ENCODE data around the gene PSMD9. TPM values are rescaled to one million over a fixed set of nuclear protein-coding genes. Genes with fewer than 3 reads are reported as not detected.
A peak's percentile ranks its signal among the peaks of the same experiment; 100 is the strongest.
"Not testable (repeated sequence)": the region's sequence is repeated elsewhere in the genome, so short reads cannot be mapped to it uniquely, and the experiment has no call there.

The PSMD9 gene
- total RNA-seq, 1 experiment from 2014 or later, result 61.2 TPM

- H3K27me3 ChIP-seq (ENCODE audit: control insufficient read depth, insufficient read depth, low read length), result no peaks in the 10 kb centered on the region
- no peak overlapping the region for H3K4me3 ChIP-seq (ENCODE audit: insufficient read depth, low read depth, low read length)
- no peak for DNase-seq
- H3K36me3 ChIP-seq (replicated peaks; ENCODE audit: control insufficient read depth, insufficient read depth, low read length), result no peaks in the 10 kb centered on the region
These were observed 36.7 kb downstream of the PSMD9 start for GRCh38 chr12:121925358-121925695.

- H3K4me3 ChIP-seq (ENCODE audit: insufficient read depth, low read depth, low read length), result no peak overlapping the region
- no peaks in the 10 kb centered on the region for H3K36me3 ChIP-seq (replicated peaks; ENCODE audit: control insufficient read depth, insufficient read depth, low read length)
- H3K27me3 ChIP-seq (ENCODE audit: control insufficient read depth, insufficient read depth, low read length), result no peaks in the 10 kb centered on the region
- DNase-seq, result no peak
These were observed 38.5 kb downstream of the PSMD9 start for GRCh38 chr12:121926874-121927706.

GRCh38 chr12:121927813-121928212 is 39.2 kb downstream of the PSMD9 start:
- DNase-seq, result no peak
- Histone ChIP-seq H3K27me3 (ENCODE audit: control insufficient read depth, insufficient read depth, low read length) (no peaks in the 10 kb centered on the region), H3K4me3 (ENCODE audit: insufficient read depth, low read depth, low read length) (no peak overlapping the region), H3K36me3 (replicated peaks; ENCODE audit: control insufficient read depth, insufficient read depth, low read length) (no peaks in the 10 kb centered on the region)

DNA sequence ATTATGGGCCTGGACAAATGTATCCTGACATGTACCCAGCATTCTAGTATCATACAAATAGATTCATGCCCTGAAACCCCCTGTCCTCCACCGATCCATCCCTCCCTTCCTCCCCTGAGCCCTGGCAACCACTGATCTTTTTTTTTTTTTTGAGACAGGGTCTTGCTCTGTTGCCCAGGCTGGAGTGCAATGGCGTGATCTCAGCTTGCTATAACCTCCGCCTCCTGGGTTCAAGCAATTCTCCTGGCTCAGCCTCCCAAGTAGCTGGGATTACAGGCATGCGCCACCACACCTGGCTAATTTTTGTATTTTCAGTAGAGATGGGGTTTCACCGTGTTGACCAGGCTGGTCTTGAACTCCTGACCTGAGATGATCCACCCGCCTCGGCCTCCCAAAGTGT is 41.0 kb downstream of the PSMD9 start:
- DNase-seq; H3K27me3 ChIP-seq (ENCODE audit: control insufficient read depth, insufficient read depth, low read length); H3K4me3 ChIP-seq (ENCODE audit: insufficient read depth, low read depth, low read length); H3K36me3 ChIP-seq (replicated peaks; ENCODE audit: control insufficient read depth, insufficient read depth, low read length): not testable (repeated sequence)

DNA sequence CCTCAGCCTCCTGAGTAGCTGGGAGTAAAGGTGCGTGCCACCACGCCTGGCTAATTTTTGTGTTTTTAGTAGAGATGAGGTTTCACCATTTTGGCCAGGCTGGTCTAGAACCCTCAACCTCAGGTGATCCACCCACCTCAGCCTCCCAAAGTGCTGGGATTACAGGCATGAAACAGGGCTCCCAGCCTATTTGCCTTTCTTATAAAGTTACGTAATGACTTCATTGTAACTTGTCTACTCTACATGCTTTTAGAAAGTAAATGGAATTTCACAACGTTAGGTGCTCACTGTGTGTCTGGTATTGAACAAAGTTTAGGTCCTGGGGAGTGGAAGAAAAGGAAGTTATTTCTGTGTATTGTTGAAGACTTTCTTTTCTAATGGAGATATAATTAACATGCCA is 42.3 kb downstream of the PSMD9 start:
- Histone ChIP-seq H3K4me3 (ENCODE audit: insufficient read depth, low read depth, low read length) (no peak overlapping the region), H3K27me3 (ENCODE audit: control insufficient read depth, insufficient read depth, low read length) (no peaks in the 10 kb centered on the region), H3K36me3 (replicated peaks; ENCODE audit: control insufficient read depth, insufficient read depth, low read length) (no peaks in the 10 kb centered on the region)
- DNase-seq, result no peak

DNA sequence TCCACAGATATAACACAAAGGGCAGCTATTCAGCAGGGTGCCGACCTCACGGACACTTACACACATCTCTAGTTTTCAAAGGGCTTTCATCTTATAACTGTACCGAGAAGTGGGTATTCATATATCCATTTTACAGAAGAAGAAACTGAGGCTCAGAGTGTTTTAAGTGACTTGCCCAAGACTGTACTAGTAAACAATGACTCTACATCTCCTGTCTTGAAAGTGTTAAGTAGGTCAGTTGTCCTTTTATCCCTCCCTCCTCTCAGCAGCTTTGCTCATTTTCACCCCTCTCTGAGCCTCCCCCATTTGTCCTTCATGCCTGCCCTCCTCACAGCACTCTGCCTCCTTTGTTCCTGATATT is 43.6 kb downstream of the PSMD9 start:
- DNase-seq, result no peak

DNA sequence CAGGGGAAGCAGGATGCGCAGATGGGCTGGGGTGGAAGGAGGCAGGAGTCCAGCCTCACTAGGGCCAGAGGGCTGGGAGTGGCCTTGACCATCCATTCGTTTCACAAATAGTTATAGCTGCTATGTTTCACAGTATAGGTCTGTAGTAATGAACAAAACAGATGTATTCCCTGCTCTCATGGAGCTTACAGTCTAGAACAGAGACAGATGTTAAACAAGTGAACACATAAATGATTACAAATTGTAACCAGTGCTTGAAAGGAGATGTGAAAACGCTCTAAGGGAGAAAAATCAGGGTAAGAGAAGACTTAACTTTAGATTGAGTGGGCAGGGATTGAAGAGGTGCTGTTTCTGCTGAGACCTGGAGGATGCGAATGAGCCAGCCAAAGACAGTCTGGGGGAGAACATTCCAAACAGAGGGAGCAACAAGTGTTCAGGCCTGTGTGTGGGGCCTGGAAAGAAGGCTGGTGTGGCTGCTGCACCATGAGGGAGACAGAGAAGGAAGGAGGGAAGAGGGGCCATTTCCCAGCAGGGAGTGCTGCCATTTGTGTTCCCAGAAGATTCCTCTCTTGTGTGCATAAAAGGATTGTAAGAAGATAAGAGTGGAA is 44.4 kb downstream of the PSMD9 start:
- DNase-seq, result no peak
- no peak overlapping the region for H3K4me3 ChIP-seq (ENCODE audit: insufficient read depth, low read depth, low read length)

More for the DNA sequence above, 43.6 kb downstream of the PSMD9 start:
- H3K27me3 ChIP-seq (ENCODE audit: control insufficient read depth, insufficient read depth, low read length), result no peaks in the 10 kb centered on the region
- no peaks in the 10 kb centered on the region for H3K36me3 ChIP-seq (replicated peaks; ENCODE audit: control insufficient read depth, insufficient read depth, low read length)
- H3K4me3 ChIP-seq (ENCODE audit: insufficient read depth, low read depth, low read length), result no peak overlapping the region

GRCh38 chr12:121933522-121934308 is 45.1 kb downstream of the PSMD9 start:
- H3K36me3 ChIP-seq (replicated peaks; ENCODE audit: control insufficient read depth, insufficient read depth, low read length), result no peaks in the 10 kb centered on the region
- H3K27me3 ChIP-seq (ENCODE audit: control insufficient read depth, insufficient read depth, low read length), result no peaks in the 10 kb centered on the region
- H3K4me3 ChIP-seq (ENCODE audit: insufficient read depth, low read depth, low read length), result no peak overlapping the region
- peak; percentile 76 for DNase-seq

More for the DNA sequence above, 44.4 kb downstream of the PSMD9 start:
- Histone ChIP-seq H3K36me3 (replicated peaks; ENCODE audit: control insufficient read depth, insufficient read depth, low read length) (no peaks in the 10 kb centered on the region), H3K27me3 (ENCODE audit: control insufficient read depth, insufficient read depth, low read length) (no peaks in the 10 kb centered on the region)

DNA sequence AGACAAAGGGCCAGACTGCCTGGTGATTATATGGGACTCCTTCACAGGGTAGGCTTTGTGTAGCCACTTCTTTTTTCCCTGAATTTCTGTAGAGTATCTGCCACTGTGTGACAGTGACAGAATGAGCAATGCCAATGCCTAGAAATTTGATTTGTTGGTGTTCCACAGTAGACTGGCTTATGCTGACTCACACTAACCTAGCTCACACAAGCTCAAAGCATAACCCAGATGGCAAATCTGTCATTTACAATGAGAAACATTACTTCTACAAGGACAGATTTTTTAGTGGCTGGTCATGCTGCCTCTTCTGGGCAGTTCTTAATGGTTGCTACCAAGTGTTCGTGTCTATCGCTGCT is 45.7 kb downstream of the PSMD9 start:
- DNase-seq, result no peak
- H3K27me3 ChIP-seq (ENCODE audit: control insufficient read depth, insufficient read depth, low read length), result no peaks in the 10 kb centered on the region
- H3K4me3 ChIP-seq (ENCODE audit: insufficient read depth, low read depth, low read length), result no peak overlapping the region
- H3K36me3 ChIP-seq (replicated peaks; ENCODE audit: control insufficient read depth, insufficient read depth, low read length), result no peaks in the 10 kb centered on the region

GRCh38 chr12:121937654-121938053 is 49.1 kb downstream of the PSMD9 start:
- Histone ChIP-seq H3K27me3 (ENCODE audit: control insufficient read depth, insufficient read depth, low read length) (no peaks in the 10 kb centered on the region), H3K4me3 (ENCODE audit: insufficient read depth, low read depth, low read length) (no peak overlapping the region), H3K36me3 (replicated peaks; ENCODE audit: control insufficient read depth, insufficient read depth, low read length) (no peaks in the 10 kb centered on the region)
- DNase-seq, result no peak

- H3K36me3 ChIP-seq (replicated peaks; ENCODE audit: control insufficient read depth, insufficient read depth, low read length), result no peaks in the 10 kb centered on the region
- H3K27me3 ChIP-seq (ENCODE audit: control insufficient read depth, insufficient read depth, low read length), result no peaks in the 10 kb centered on the region
- DNase-seq, result no peak
- H3K4me3 ChIP-seq (ENCODE audit: insufficient read depth, low read depth, low read length), result no peak overlapping the region
These were observed 50.6 kb downstream of the PSMD9 start for GRCh38 chr12:121939186-121939585.

DNA sequence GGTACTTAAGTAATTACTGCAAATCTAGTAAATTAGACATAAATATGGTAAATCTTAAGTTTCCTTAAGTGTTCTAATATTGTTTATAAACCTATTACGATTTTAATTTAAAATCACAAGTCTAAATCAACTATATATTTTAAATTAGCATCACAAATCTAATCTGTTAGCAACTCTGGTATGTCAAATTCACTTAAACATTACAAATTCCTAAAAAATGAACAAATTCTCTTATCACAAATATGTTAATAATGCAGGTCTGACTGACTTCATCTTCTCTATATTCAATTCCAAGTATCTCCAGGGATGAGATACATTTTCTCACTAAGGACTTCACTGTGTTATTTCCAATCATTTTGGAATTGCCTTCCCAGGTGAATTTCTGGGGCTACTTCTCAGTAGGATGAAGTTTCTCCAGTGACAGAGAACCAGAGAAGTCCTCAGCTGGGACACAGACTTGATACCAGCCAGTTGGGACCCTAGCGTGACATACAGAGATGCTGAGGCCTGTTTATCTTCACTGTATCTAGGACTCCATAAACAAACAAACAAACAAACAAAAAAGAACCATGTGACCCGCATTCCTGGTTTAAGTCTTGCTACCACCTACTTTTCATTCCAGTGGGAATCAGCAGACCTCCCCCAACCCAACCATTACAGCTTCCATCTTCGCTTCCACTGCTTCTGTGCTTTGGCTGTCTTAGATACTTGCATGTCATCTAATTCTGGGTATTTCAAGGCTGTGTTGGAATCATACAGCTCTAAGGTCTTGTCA is 51.6 kb downstream of the PSMD9 start:
- H3K27me3 ChIP-seq (ENCODE audit: control insufficient read depth, insufficient read depth, low read length), result no peaks in the 10 kb centered on the region
- no peak overlapping the region for H3K4me3 ChIP-seq (ENCODE audit: insufficient read depth, low read depth, low read length)
- no peak for DNase-seq
- no peaks in the 10 kb centered on the region for H3K36me3 ChIP-seq (replicated peaks; ENCODE audit: control insufficient read depth, insufficient read depth, low read length)

DNA sequence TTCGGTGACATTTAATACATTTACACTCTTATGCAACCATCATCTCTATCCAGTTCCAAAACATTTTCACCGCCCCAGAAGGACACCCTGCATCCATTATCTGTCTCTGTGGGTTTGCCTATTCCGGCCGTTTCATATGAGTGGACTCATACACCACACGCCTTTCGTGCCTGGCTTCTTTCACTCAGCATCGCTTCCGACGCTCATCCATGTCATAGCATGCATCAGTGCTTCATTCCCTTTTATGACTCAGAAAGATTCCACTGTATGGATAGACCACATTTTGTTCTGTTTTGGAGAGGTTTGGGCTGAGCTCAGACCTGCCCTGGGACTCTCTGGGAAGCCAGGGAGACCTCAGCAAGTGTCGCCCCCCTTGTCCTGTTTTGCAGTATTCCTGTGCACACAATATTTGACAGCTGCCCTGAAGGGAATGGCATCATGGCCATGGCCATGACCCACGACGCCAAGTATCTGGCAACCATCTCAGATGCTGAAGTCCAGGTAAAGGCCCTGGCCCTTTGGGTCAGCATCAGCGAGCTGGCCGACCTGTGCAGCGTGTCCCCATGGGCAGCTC is 53.6 kb downstream of the PSMD9 start:
- Histone ChIP-seq H3K4me3 (ENCODE audit: insufficient read depth, low read depth, low read length) (no peak overlapping the region), H3K36me3 (replicated peaks; ENCODE audit: control insufficient read depth, insufficient read depth, low read length) (no peaks in the 10 kb centered on the region), H3K27me3 (ENCODE audit: control insufficient read depth, insufficient read depth, low read length) (no peaks in the 10 kb centered on the region)
- no peak for DNase-seq

GRCh38 chr12:121943926-121944325 is 55.3 kb downstream of the PSMD9 start:
- H3K4me3 ChIP-seq (ENCODE audit: insufficient read depth, low read depth, low read length), result no peak overlapping the region
- no peaks in the 10 kb centered on the region for H3K36me3 ChIP-seq (replicated peaks; ENCODE audit: control insufficient read depth, insufficient read depth, low read length)
- no peak for DNase-seq
- no peaks in the 10 kb centered on the region for H3K27me3 ChIP-seq (ENCODE audit: control insufficient read depth, insufficient read depth, low read length)

Data from H7 (cell line).